Prostate gland (tissue), 2 donors: ENCODE results near the gene DNAH10.

ENCODE experiments used
- POLR2A ChIP-seq: fragments of 450-650 bp; IDR thresholded peaks from one replicate; pipeline ENCODE4 v1.6.1; 2016; ENCODE audit warnings: antibody characterized with exemption, mild to moderate bottlenecking
- POLR2AphosphoS5 ChIP-seq: sonication (generic); formaldehyde crosslinking; IDR thresholded peaks from one replicate; pipeline ENCODE4 v1.6.1; 2017; ENCODE audit warnings: antibody characterized with exemption
- TF ChIP-seq, protein P1 (sequence below), 4 experiments: fragments of 200-600 bp in 2 of 4; fragments of 450-650 bp in 2 of 4; sonication (generic) in 2 of 4; IDR thresholded peaks; 1 replicate in 3 of 4; 2 replicates in 1 of 4; pipeline ENCODE4 v1.5.1; 2016 to 2019; ENCODE audit warnings: antibody characterized with exemption in 4 of 4, mild to moderate bottlenecking in 2 of 4, moderate library complexity in 2 of 4

DNA sequence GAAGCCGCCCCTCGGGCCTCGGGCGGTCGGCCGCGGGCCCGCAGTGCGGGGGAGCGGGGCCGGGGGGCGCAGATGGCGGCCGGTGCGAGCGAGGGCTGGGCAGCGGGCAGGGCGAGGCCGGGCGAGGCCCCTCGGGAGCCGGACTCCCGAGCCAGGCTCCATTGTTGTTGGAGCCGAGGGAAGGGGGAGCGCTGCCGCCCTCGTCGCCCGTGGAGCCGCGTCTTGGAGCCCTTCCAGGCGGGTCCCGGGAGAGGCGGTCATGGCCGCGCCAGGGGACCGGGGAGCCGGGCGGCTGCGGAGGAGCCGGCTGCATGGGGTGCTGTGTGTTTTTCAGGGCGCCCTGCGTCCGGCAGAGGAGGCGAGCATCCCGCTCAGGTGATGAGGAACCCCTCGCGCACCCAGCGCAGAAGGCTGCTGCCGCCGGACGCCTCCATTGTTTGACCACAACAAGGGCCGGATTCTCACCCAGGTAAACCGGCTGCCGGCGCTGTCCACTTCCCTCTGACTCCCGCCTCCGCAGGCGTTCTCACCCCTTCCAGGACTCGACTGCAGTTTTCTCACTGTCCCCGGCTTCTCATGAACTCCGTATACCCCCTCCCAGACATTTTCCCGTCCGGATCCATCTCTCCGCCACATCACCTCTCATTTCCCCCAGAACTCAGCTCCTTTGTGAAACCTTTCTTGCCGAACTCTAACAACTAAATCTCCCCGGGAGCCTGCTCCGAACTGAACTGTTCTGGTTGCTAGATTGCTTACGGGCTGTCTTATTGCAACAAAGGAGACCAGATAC is 211.6 kb downstream of the DNAH10 start:
- TF ChIP-seq POLR2A (no peak), POLR2AphosphoS5 (no peak)
- TF ChIP-seq, protein P1, sequence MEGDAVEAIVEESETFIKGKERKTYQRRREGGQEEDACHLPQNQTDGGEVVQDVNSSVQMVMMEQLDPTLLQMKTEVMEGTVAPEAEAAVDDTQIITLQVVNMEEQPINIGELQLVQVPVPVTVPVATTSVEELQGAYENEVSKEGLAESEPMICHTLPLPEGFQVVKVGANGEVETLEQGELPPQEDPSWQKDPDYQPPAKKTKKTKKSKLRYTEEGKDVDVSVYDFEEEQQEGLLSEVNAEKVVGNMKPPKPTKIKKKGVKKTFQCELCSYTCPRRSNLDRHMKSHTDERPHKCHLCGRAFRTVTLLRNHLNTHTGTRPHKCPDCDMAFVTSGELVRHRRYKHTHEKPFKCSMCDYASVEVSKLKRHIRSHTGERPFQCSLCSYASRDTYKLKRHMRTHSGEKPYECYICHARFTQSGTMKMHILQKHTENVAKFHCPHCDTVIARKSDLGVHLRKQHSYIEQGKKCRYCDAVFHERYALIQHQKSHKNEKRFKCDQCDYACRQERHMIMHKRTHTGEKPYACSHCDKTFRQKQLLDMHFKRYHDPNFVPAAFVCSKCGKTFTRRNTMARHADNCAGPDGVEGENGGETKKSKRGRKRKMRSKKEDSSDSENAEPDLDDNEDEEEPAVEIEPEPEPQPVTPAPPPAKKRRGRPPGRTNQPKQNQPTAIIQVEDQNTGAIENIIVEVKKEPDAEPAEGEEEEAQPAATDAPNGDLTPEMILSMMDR (IDR thresholded peaks at IDR 0.05): no peak
